Activated naive CD8-positive, alpha-beta T cell treated with anti-CD3 and anti-CD28 coated beads, Interleukin-2, amount 50 U/mL, for 24 hours (primary cell): ENCODE measurements around the gene HNRNPR.
"Not testable (repeated sequence)": the region's sequence is repeated elsewhere in the genome, so short reads cannot be mapped to it uniquely, and the experiment has no call there.

Experiments used
- ATAC-seq: fragments of 150-1000 bp; cut with Tn5 transposase; one replicate; pipeline ENCODE4 v1.10.0; 2021
- DNase-seq: peaks from one replicate; pipeline ENCODE4 v3.0.0; 2021
- H3K27ac Mint-ChIP-seq: one replicate; pipeline ENCODE4 v1.8.0; 2021; ENCODE audit warnings: mild to moderate bottlenecking, mixed read lengths
- H3K27me3 Mint-ChIP-seq: one replicate; pipeline ENCODE4 v1.8.0; 2021; ENCODE audit warnings: mixed read lengths
- H3K36me3 Mint-ChIP-seq: one replicate; pipeline ENCODE4 v1.8.0; 2021; ENCODE audit warnings: low read depth, mixed read lengths
- H3K4me1 Mint-ChIP-seq: one replicate; pipeline ENCODE4 v1.8.0; 2021; ENCODE audit warnings: mixed read lengths
- H3K4me3 Mint-ChIP-seq: one replicate; pipeline ENCODE4 v1.8.0; 2021; ENCODE audit warnings: mild to moderate bottlenecking, moderate library complexity, mixed read lengths
- H3K9me3 Mint-ChIP-seq: one replicate; pipeline ENCODE4 v1.8.0; 2021; ENCODE audit warnings: mixed read lengths

Gene HNRNPR

GRCh38 chr1:23322770-23323169, 21.3 kb downstream of the HNRNPR start:
- H3K27me3 Mint-ChIP-seq, result no peaks in the 10 kb centered on the region
- H3K36me3 Mint-ChIP-seq, result peaks cover 62% of the 10 kb centered on the region
- H3K4me3 Mint-ChIP-seq, result no peak overlapping the region
- H3K9me3 Mint-ChIP-seq, result no peaks in the 10 kb centered on the region
- ATAC-seq (no peak), DNase-seq (no peak)
- H3K27ac Mint-ChIP-seq, result peak overlapping the region; percentile 9
- peaks cover 12% of the 10 kb centered on the region for H3K4me1 Mint-ChIP-seq

- ATAC-seq, H3K27me3 Mint-ChIP-seq, H3K4me1 Mint-ChIP-seq, H3K4me3 Mint-ChIP-seq, H3K9me3 Mint-ChIP-seq, DNase-seq: not testable (repeated sequence)
- Mint-ChIP-seq H3K36me3 (peaks cover 64% of the 10 kb centered on the region), H3K27ac (peak overlapping the region; percentile 6)
Measured at GRCh38 chr1:23310280-23310679, 33.8 kb downstream of the HNRNPR start.

- no peaks in the 10 kb centered on the region for H3K27me3 Mint-ChIP-seq
- H3K9me3 Mint-ChIP-seq, result no peaks in the 10 kb centered on the region
- H3K27ac Mint-ChIP-seq, result no peak overlapping the region
- H3K36me3 Mint-ChIP-seq, result peaks cover 48% of the 10 kb centered on the region
- no peak for DNase-seq
- H3K4me3 Mint-ChIP-seq, result no peak overlapping the region
- no peaks in the 10 kb centered on the region for H3K4me1 Mint-ChIP-seq
- ATAC-seq, result no peak
Measured at GRCh38 chr1:23304140-23304620, 39.9 kb downstream of the HNRNPR start.

- no peak overlapping the region for H3K4me3 Mint-ChIP-seq
- H3K27me3 Mint-ChIP-seq, result no peaks in the 10 kb centered on the region
- H3K9me3 Mint-ChIP-seq, result no peaks in the 10 kb centered on the region
- H3K4me1 Mint-ChIP-seq, result no peaks in the 10 kb centered on the region
- no peak for ATAC-seq
- DNase-seq, result no peak
- H3K27ac Mint-ChIP-seq, result no peak overlapping the region
- H3K36me3 Mint-ChIP-seq, result peaks cover 44% of the 10 kb centered on the region
Measured at GRCh38 chr1:23303524-23303923, 40.6 kb downstream of the HNRNPR start.

- no peaks in the 10 kb centered on the region for H3K9me3 Mint-ChIP-seq
- no peak overlapping the region for H3K27ac Mint-ChIP-seq
Measured at GRCh38 chr1:23296931-23297330, 47.2 kb downstream of the HNRNPR start.

GRCh38 chr1:23291706-23292105, 52.4 kb downstream of the HNRNPR start:
- Mint-ChIP-seq H3K9me3 (no peaks in the 10 kb centered on the region), H3K27me3 (no peaks in the 10 kb centered on the region), H3K36me3 (peaks cover 6% of the 10 kb centered on the region), H3K27ac (no peak overlapping the region), H3K4me3 (no peak overlapping the region), H3K4me1 (no peaks in the 10 kb centered on the region)
- ATAC-seq (no peak), DNase-seq (no peak)

More at GRCh38 chr1:23296931-23297330, 47.2 kb downstream of the HNRNPR start:
- DNase-seq, result no peak
- no peaks in the 10 kb centered on the region for H3K27me3 Mint-ChIP-seq
- ATAC-seq, result no peak
- no peak overlapping the region for H3K4me3 Mint-ChIP-seq
- no peaks in the 10 kb centered on the region for H3K4me1 Mint-ChIP-seq
- H3K36me3 Mint-ChIP-seq, result peaks cover 25% of the 10 kb centered on the region

GRCh38 chr1:23290836-23291565, 53.1 kb downstream of the HNRNPR start:
- ATAC-seq (no peak), DNase-seq (no peak)
- H3K9me3 Mint-ChIP-seq, result no peaks in the 10 kb centered on the region
- H3K27ac Mint-ChIP-seq, result no peak overlapping the region
- no peaks in the 10 kb centered on the region for H3K4me1 Mint-ChIP-seq
- no peaks in the 10 kb centered on the region for H3K27me3 Mint-ChIP-seq
- H3K4me3 Mint-ChIP-seq, result no peak overlapping the region
- peaks cover 8% of the 10 kb centered on the region for H3K36me3 Mint-ChIP-seq

GRCh38 chr1:23288671-23289070, 55.4 kb downstream of the HNRNPR start:
- DNase-seq, result no peak
- Mint-ChIP-seq H3K4me1 (no peaks in the 10 kb centered on the region), H3K4me3 (no peak overlapping the region), H3K27ac (no peak overlapping the region), H3K36me3 (peaks cover 14% of the 10 kb centered on the region), H3K9me3 (no peaks in the 10 kb centered on the region), H3K27me3 (no peaks in the 10 kb centered on the region)
- ATAC-seq, result no peak

- no peaks in the 10 kb centered on the region for H3K4me1 Mint-ChIP-seq
- H3K27me3 Mint-ChIP-seq, result no peaks in the 10 kb centered on the region
- ATAC-seq (no peak), DNase-seq (no peak)
- H3K4me3 Mint-ChIP-seq, result no peak overlapping the region
- no peak overlapping the region for H3K27ac Mint-ChIP-seq
- peaks cover 14% of the 10 kb centered on the region for H3K36me3 Mint-ChIP-seq
- H3K9me3 Mint-ChIP-seq, result no peaks in the 10 kb centered on the region
Measured at GRCh38 chr1:23288201-23288600, 55.9 kb downstream of the HNRNPR start.

- peaks cover 18% of the 10 kb centered on the region for H3K36me3 Mint-ChIP-seq
- no peak overlapping the region for H3K27ac Mint-ChIP-seq
Measured at GRCh38 chr1:23286401-23286800, 57.7 kb downstream of the HNRNPR start.

GRCh38 chr1:23283667-23284602, 60.1 kb downstream of the HNRNPR start:
- no peak overlapping the region for H3K4me3 Mint-ChIP-seq
- no peaks in the 10 kb centered on the region for H3K9me3 Mint-ChIP-seq
- no peak overlapping the region for H3K27ac Mint-ChIP-seq
- DNase-seq, result no peak
- H3K36me3 Mint-ChIP-seq, result peaks cover 28% of the 10 kb centered on the region
- no peak for ATAC-seq
- no peaks in the 10 kb centered on the region for H3K4me1 Mint-ChIP-seq
- no peaks in the 10 kb centered on the region for H3K27me3 Mint-ChIP-seq

More at GRCh38 chr1:23286401-23286800, 57.7 kb downstream of the HNRNPR start:
- no peaks in the 10 kb centered on the region for H3K27me3 Mint-ChIP-seq
- DNase-seq (no peak), ATAC-seq (no peak)
- H3K9me3 Mint-ChIP-seq, result no peaks in the 10 kb centered on the region
- no peak overlapping the region for H3K4me3 Mint-ChIP-seq
- no peaks in the 10 kb centered on the region for H3K4me1 Mint-ChIP-seq

- Mint-ChIP-seq H3K4me1 (no peaks in the 10 kb centered on the region), H3K4me3 (no peak overlapping the region), H3K27ac (no peak overlapping the region), H3K36me3 (peaks cover 28% of the 10 kb centered on the region), H3K27me3 (no peaks in the 10 kb centered on the region), H3K9me3 (no peaks in the 10 kb centered on the region)
- DNase-seq (no peak), ATAC-seq (no peak)
Measured at GRCh38 chr1:23282957-23283356, 61.1 kb downstream of the HNRNPR start.

- Mint-ChIP-seq H3K36me3 (peaks cover 14% of the 10 kb centered on the region), H3K4me1 (no peaks in the 10 kb centered on the region), H3K9me3 (no peaks in the 10 kb centered on the region), H3K27ac (no peak overlapping the region), H3K4me3 (no peak overlapping the region), H3K27me3 (peaks cover 16% of the 10 kb centered on the region)
- DNase-seq (no peak), ATAC-seq (no peak)
Measured at GRCh38 chr1:23278717-23279116, 65.4 kb downstream of the HNRNPR start.

GRCh38 chr1:23276531-23276930, 67.6 kb downstream of the HNRNPR start:
- no peak overlapping the region for H3K27ac Mint-ChIP-seq
- peaks cover 10% of the 10 kb centered on the region for H3K36me3 Mint-ChIP-seq
- no peaks in the 10 kb centered on the region for H3K4me1 Mint-ChIP-seq
- H3K27me3 Mint-ChIP-seq, result peaks cover 28% of the 10 kb centered on the region
- no peaks in the 10 kb centered on the region for H3K9me3 Mint-ChIP-seq
- no peak for DNase-seq
- H3K4me3 Mint-ChIP-seq, result no peak overlapping the region
- ATAC-seq, result no peak

GRCh38 chr1:23274134-23274505, 70.0 kb downstream of the HNRNPR start:
- Mint-ChIP-seq H3K9me3 (no peaks in the 10 kb centered on the region), H3K4me3 (no peak overlapping the region), H3K27me3 (peaks cover 36% of the 10 kb centered on the region), H3K36me3 (no peaks in the 10 kb centered on the region), H3K27ac (no peak overlapping the region), H3K4me1 (no peaks in the 10 kb centered on the region)
- no peak for ATAC-seq
- DNase-seq, result no peak
